GM12864 (cell line): ENCODE data around the gene XPO4.

Source experiments
- DNase-seq: peaks from one replicate; pipeline ENCODE4 v3.0.0-alpha.2; 2011; ENCODE audit warnings: low read depth
- H3K4me3 ChIP-seq: 2 replicates; pipeline ENCODE4 v1.5.1; 2011; ENCODE audit warnings: mild to moderate bottlenecking, low read depth, low read length, control low read depth
- CTCF ChIP-seq: IDR thresholded peaks from 2 replicates; pipeline ENCODE4 v1.5.1; 2011; ENCODE audit warnings: low read depth, mild to moderate bottlenecking, moderate library complexity, low read length, control low read depth, inconsistent platforms; ENCODE audit errors: missing control alignments

The XPO4 gene

GRCh38 chr13:20822406-20822805, 80.1 kb downstream of the XPO4 start:
- DNase-seq: no peak
- H3K4me3 ChIP-seq: no peak overlapping the region
- no peak for TF ChIP-seq CTCF

GRCh38 chr13:20819715-20820114, 82.8 kb downstream of the XPO4 start:
- no peak overlapping the region for H3K4me3 ChIP-seq
- no peak for TF ChIP-seq CTCF
- DNase-seq: no peak

- TF ChIP-seq CTCF: no peak
- no peak for DNase-seq
- H3K4me3 ChIP-seq: no peak overlapping the region
These were observed 87.1 kb downstream of the XPO4 start for GRCh38 chr13:20815464-20815863.

- no peak for DNase-seq
- no peak overlapping the region for H3K4me3 ChIP-seq
- TF ChIP-seq CTCF: no peak
These were observed 88.2 kb downstream of the XPO4 start for GRCh38 chr13:20814224-20814910.

- DNase-seq: no peak
- H3K4me3 ChIP-seq: no peak overlapping the region
- TF ChIP-seq CTCF: no peak
These were observed 89.7 kb downstream of the XPO4 start for GRCh38 chr13:20812890-20813289.

- TF ChIP-seq CTCF: no peak
- no peak overlapping the region for H3K4me3 ChIP-seq
These were observed 91.7 kb downstream of the XPO4 start for GRCh38 chr13:20810808-20811207.

GRCh38 chr13:20808874-20809273, 93.7 kb downstream of the XPO4 start:
- H3K4me3 ChIP-seq: no peak overlapping the region
- no peak for TF ChIP-seq CTCF
- no peak for DNase-seq

More at GRCh38 chr13:20810808-20811207, 91.7 kb downstream of the XPO4 start:
- DNase-seq: no peak
